ENCODE data around the gene BTD.

Gene BTD

GRCh38 chr3:15657016-15657415, 55.5 kb downstream of the BTD start:
- H3K27me3 ChIP-seq (ENCODE audit: control insufficient read depth, insufficient read depth, low read length), result no peaks in the 10 kb centered on the region
- no peaks in the 10 kb centered on the region for H3K36me3 ChIP-seq (ENCODE audit: insufficient read depth, low read length)
- H3K9me3 ChIP-seq (replicated peaks; ENCODE audit: low read length), result peaks cover 11% of the 10 kb centered on the region
- no peak overlapping the region for H3K4me3 ChIP-seq (ENCODE audit: low read length)
- H3K4me2 ChIP-seq (ENCODE audit: low read length), result no peak overlapping the region
- no peaks in the 10 kb centered on the region for H3K4me1 ChIP-seq (ENCODE audit: control insufficient read depth, insufficient read depth, low read length)
- H3K9ac ChIP-seq (ENCODE audit: low read depth, low read length), result no peak overlapping the region

GRCh38 chr3:15659254-15659975, 57.9 kb downstream of the BTD start:
- Histone ChIP-seq H3K36me3 (ENCODE audit: insufficient read depth, low read length) (no peaks in the 10 kb centered on the region), H3K4me2 (ENCODE audit: low read length) (no peak overlapping the region), H3K27me3 (ENCODE audit: control insufficient read depth, insufficient read depth, low read length) (no peaks in the 10 kb centered on the region), H3K4me1 (ENCODE audit: control insufficient read depth, insufficient read depth, low read length) (no peaks in the 10 kb centered on the region), H3K9ac (ENCODE audit: low read depth, low read length) (no peak overlapping the region), H3K9me3 (replicated peaks; ENCODE audit: low read length) (peaks cover 11% of the 10 kb centered on the region), H3K4me3 (ENCODE audit: low read length) (no peak overlapping the region)

DNA sequence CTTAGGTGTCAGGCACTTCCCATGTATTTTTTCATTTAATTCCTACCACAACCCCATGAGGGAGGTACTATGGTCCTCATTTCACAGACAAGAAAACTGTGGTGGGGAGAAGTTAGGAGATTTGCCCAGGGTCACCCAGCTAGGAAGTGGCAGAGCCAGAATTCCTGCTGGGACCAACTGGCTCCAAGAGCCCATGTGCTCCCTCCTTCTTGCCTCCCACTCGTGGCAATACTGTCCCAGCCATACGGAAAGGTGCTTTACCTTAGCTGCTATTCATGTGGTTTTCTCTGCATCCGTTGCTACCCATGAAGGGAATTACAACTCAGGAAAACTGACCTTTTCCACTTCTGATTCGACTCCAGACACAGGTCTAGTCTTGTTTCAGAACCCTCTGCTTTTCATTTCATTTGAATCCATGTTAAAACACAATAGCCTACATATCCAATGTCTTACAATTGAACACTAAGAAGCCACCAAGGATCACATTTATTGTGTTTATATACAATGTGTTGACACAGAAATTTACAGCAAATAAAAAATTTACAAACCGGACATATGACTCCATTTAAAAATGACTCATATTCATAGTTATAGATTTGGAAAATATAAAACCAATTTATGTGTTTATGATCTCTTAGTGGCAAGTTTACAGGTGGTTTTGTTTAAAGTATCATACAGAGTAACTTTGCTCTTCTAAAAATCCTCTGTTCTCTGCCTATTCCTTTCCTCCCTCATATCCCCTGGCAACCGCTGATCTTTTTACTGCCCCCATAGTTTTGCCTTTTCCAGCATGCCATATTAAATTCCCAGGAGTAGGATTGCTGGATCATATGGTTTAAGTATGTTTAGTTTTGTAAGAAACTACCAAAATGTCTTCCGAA, 58.8 kb downstream of the BTD start:
- Histone ChIP-seq H3K4me3 (ENCODE audit: low read length) (no peak overlapping the region), H3K9me3 (replicated peaks; ENCODE audit: low read length) (peaks cover 11% of the 10 kb centered on the region), H3K9ac (ENCODE audit: low read depth, low read length) (no peak overlapping the region), H3K4me1 (ENCODE audit: control insufficient read depth, insufficient read depth, low read length) (no peaks in the 10 kb centered on the region), H3K4me2 (ENCODE audit: low read length) (no peak overlapping the region), H3K27me3 (ENCODE audit: control insufficient read depth, insufficient read depth, low read length) (no peaks in the 10 kb centered on the region), H3K36me3 (ENCODE audit: insufficient read depth, low read length) (peaks cover 3% of the 10 kb centered on the region)

GRCh38 chr3:15664144-15664543, 62.6 kb downstream of the BTD start:
- Histone ChIP-seq H3K9me3 (replicated peaks; ENCODE audit: low read length) (no peaks in the 10 kb centered on the region), H3K27me3 (ENCODE audit: control insufficient read depth, insufficient read depth, low read length) (no peaks in the 10 kb centered on the region), H3K36me3 (ENCODE audit: insufficient read depth, low read length) (peaks cover 37% of the 10 kb centered on the region), H3K4me1 (ENCODE audit: control insufficient read depth, insufficient read depth, low read length) (no peaks in the 10 kb centered on the region), H3K9ac (ENCODE audit: low read depth, low read length) (no peak overlapping the region), H3K4me3 (ENCODE audit: low read length) (no peak overlapping the region), H3K4me2 (ENCODE audit: low read length) (no peak overlapping the region)

DNA sequence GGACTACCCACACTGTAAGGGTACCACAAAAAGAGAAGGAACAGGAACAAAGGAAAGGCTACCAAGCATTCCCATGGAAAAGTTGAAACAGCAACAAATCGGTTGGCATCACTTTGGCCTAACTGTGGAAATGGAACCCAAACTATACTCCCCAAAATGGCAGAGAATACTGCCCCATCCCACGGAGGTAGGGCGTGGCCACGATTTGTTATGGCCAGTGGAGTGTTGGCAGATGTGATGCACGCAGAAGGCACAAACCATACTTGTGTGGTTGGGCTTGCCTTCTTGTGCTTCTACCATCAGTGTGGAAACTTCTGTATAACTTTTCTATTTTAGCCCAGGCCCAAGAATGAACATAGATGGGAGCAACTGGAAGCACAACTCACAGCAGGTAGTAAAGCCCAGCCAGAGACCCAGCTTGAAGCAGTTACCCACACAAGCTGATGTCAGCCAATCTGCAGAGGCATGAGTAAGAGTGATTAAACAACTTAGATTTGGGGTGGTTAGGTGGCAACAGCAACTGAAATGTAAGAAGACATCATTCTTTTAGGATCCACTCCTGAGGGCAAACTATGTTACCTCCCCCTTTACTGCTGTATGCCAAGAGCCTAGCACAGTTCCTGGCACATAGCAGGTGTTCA, 64.1 kb downstream of the BTD start:
- no peak overlapping the region for H3K4me2 ChIP-seq (ENCODE audit: low read length)
- no peaks in the 10 kb centered on the region for H3K9me3 ChIP-seq (replicated peaks; ENCODE audit: low read length)
- no peaks in the 10 kb centered on the region for H3K27me3 ChIP-seq (ENCODE audit: control insufficient read depth, insufficient read depth, low read length)
- H3K9ac ChIP-seq (ENCODE audit: low read depth, low read length), result no peak overlapping the region
- H3K4me3 ChIP-seq (ENCODE audit: low read length), result no peak overlapping the region
- H3K36me3 ChIP-seq (ENCODE audit: insufficient read depth, low read length), result peaks cover 52% of the 10 kb centered on the region
- H3K4me1 ChIP-seq (ENCODE audit: control insufficient read depth, insufficient read depth, low read length), result no peaks in the 10 kb centered on the region

DNA sequence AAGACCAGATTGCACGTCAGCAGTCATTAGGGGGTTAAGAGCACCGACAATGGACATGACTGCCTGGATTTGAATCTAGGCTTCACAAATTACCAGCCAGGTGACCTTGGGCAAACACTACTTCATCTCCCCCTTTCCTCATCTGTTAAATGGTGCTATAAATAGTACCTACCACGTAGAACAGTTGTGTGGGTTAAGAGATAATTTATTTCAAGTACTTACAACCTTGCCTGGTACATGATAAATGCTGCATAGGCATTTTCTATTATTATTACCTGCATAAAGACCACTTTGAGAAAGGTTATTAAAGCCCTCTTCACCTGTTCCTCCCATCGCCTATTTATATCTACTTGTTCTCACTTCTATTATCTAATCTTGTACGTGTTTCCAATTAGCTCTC, 64.7 kb downstream of the BTD start:
- H3K4me2 ChIP-seq (ENCODE audit: low read length), result no peak overlapping the region
- peaks cover 59% of the 10 kb centered on the region for H3K36me3 ChIP-seq (ENCODE audit: insufficient read depth, low read length)
- no peak overlapping the region for H3K4me3 ChIP-seq (ENCODE audit: low read length)
- no peaks in the 10 kb centered on the region for H3K9me3 ChIP-seq (replicated peaks; ENCODE audit: low read length)
- no peaks in the 10 kb centered on the region for H3K4me1 ChIP-seq (ENCODE audit: control insufficient read depth, insufficient read depth, low read length)
- H3K9ac ChIP-seq (ENCODE audit: low read depth, low read length), result no peak overlapping the region
- H3K27me3 ChIP-seq (ENCODE audit: control insufficient read depth, insufficient read depth, low read length), result no peaks in the 10 kb centered on the region

- H3K4me2 ChIP-seq (ENCODE audit: low read length), result no peak overlapping the region
- no peaks in the 10 kb centered on the region for H3K4me1 ChIP-seq (ENCODE audit: control insufficient read depth, insufficient read depth, low read length)
- H3K4me3 ChIP-seq (ENCODE audit: low read length), result no peak overlapping the region
- no peak overlapping the region for H3K9ac ChIP-seq (ENCODE audit: low read depth, low read length)
- no peaks in the 10 kb centered on the region for H3K9me3 ChIP-seq (replicated peaks; ENCODE audit: low read length)
- H3K36me3 ChIP-seq (ENCODE audit: insufficient read depth, low read length), result peaks cover 71% of the 10 kb centered on the region
- H3K27me3 ChIP-seq (ENCODE audit: control insufficient read depth, insufficient read depth, low read length), result no peaks in the 10 kb centered on the region
Observed at GRCh38 chr3:15667484-15667883, 65.9 kb downstream of the BTD start.

GRCh38 chr3:15673536-15673935, 72.0 kb downstream of the BTD start:
- no peaks in the 10 kb centered on the region for H3K27me3 ChIP-seq (ENCODE audit: control insufficient read depth, insufficient read depth, low read length)
- H3K36me3 ChIP-seq (ENCODE audit: insufficient read depth, low read length), result peaks cover 99% of the 10 kb centered on the region
- H3K4me2 ChIP-seq (ENCODE audit: low read length), result no peak overlapping the region
- no peak overlapping the region for H3K4me3 ChIP-seq (ENCODE audit: low read length)
- no peaks in the 10 kb centered on the region for H3K9me3 ChIP-seq (replicated peaks; ENCODE audit: low read length)
- H3K4me1 ChIP-seq (ENCODE audit: control insufficient read depth, insufficient read depth, low read length), result no peaks in the 10 kb centered on the region
- no peak overlapping the region for H3K9ac ChIP-seq (ENCODE audit: low read depth, low read length)

GRCh38 chr3:15676259-15676658, 74.7 kb downstream of the BTD start:
- H3K9me3 ChIP-seq (replicated peaks; ENCODE audit: low read length), result no peaks in the 10 kb centered on the region
- peaks cover 94% of the 10 kb centered on the region for H3K36me3 ChIP-seq (ENCODE audit: insufficient read depth, low read length)
- no peak overlapping the region for H3K4me2 ChIP-seq (ENCODE audit: low read length)
- no peaks in the 10 kb centered on the region for H3K27me3 ChIP-seq (ENCODE audit: control insufficient read depth, insufficient read depth, low read length)
- H3K4me3 ChIP-seq (ENCODE audit: low read length), result no peak overlapping the region
- no peaks in the 10 kb centered on the region for H3K4me1 ChIP-seq (ENCODE audit: control insufficient read depth, insufficient read depth, low read length)
- no peak overlapping the region for H3K9ac ChIP-seq (ENCODE audit: low read depth, low read length)

GRCh38 chr3:15679306-15679705, 77.8 kb downstream of the BTD start:
- peaks cover 93% of the 10 kb centered on the region for H3K36me3 ChIP-seq (ENCODE audit: insufficient read depth, low read length)
- H3K4me2 ChIP-seq (ENCODE audit: low read length), result no peak overlapping the region
- H3K9me3 ChIP-seq (replicated peaks; ENCODE audit: low read length), result no peaks in the 10 kb centered on the region
- no peak overlapping the region for H3K9ac ChIP-seq (ENCODE audit: low read depth, low read length)
- peaks cover 17% of the 10 kb centered on the region for H3K4me1 ChIP-seq (ENCODE audit: control insufficient read depth, insufficient read depth, low read length)
- H3K27me3 ChIP-seq (ENCODE audit: control insufficient read depth, insufficient read depth, low read length), result no peaks in the 10 kb centered on the region
- no peak overlapping the region for H3K4me3 ChIP-seq (ENCODE audit: low read length)

GRCh38 chr3:15681668-15682067, 80.1 kb downstream of the BTD start:
- Histone ChIP-seq H3K4me1 (ENCODE audit: control insufficient read depth, insufficient read depth, low read length) (peaks cover 17% of the 10 kb centered on the region), H3K4me3 (ENCODE audit: low read length) (no peak overlapping the region), H3K9ac (ENCODE audit: low read depth, low read length) (no peak overlapping the region), H3K36me3 (ENCODE audit: insufficient read depth, low read length) (peaks cover 93% of the 10 kb centered on the region), H3K27me3 (ENCODE audit: control insufficient read depth, insufficient read depth, low read length) (no peaks in the 10 kb centered on the region), H3K9me3 (replicated peaks; ENCODE audit: low read length) (no peaks in the 10 kb centered on the region), H3K4me2 (ENCODE audit: low read length) (no peak overlapping the region)

Measured in skeletal muscle satellite cell (primary cell).